ENCODE results near the gene SMYD3.

GRCh38 chr1:246065592-246065991 is 441.5 kb downstream of the SMYD3 start:
- no peak for TF ChIP-seq FOXA1 (IDR thresholded peaks at IDR 0.05)
- no peak for TF ChIP-seq ARNT (IDR thresholded peaks at IDR 0.05)

Measured in HEK293T (cell line).